SIG-M5 treated with dmso at 0.1 percent for 504 hours (cell line): Measurements from ENCODE around the gene SOD2.
"Not testable (repeated sequence)": the region's sequence is repeated elsewhere in the genome, so short reads cannot be mapped to it uniquely, and the experiment has no call there.

Experiments
- DNase-seq: peaks from one replicate; lab custom pipeline; 2025; ENCODE audit not compliant: unreplicated experiment; lab: John Stamatoyannopoulos, UW

The SOD2 gene

DNA sequence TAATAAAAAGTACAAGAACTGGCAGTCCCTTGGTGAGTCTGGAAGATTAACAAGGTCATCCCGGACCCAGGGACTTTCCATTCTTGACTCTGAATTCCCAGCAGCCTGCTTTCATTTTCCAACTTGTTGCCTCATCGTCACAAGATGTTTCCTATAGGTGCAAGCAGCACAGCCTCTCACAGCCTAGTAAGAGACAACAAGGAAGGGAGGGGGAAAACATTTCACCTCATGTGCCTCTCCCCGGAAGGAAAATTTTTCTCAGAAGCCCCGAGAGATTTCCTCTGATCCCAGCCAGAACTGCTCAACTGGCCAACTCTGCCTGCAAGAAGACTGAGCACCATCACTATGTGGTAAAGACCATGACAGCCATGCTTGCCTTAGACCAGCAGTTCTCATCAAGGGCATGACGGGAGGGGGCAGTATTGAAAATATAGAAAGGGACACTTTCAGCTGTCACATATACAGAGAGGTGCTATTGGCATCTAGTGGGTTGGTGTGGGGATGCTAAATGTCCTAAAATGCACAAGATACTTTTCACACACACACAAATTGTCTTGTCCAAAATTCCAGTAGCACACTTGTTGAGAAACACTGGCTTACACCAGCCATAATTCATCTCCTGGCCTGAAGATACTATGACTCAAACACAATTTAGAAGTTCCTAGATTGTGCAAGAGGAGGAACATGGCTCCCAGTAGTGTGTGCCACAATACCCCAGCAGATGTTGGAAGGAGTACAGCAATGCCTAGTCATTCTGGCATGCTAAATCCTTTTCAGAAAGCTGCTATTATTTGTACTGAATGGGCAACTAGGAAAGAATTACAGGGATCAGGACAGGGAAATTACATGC lies 23.4 kb upstream of the SOD2 start:
- peak; percentile 89 for DNase-seq

- no peak for DNase-seq
These were observed 22.6 kb upstream of the SOD2 start for GRCh38 chr6:159715605-159716004.

GRCh38 chr6:159715166-159715565 lies 22.1 kb upstream of the SOD2 start:
- no peak for DNase-seq

DNA sequence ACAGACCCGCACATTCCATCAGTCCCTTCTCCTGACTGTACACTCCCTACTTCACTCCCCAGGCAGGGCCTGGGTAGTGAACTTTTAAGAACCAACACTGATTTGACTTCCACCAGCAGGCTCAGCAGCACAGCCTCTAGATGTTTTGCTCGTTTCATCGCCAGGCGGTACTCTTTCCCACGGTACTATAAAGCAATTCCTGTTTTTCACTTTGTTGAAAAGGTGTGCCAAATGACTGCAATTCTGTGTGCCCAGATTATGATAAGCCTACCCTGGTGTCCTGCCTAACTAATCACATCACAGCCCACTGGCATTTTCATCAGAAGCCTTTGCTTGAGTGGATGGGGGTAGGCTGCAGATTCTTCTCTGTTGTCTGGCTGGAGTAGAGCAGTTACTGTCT lies 21.4 kb upstream of the SOD2 start:
- DNase-seq, result no peak

DNA sequence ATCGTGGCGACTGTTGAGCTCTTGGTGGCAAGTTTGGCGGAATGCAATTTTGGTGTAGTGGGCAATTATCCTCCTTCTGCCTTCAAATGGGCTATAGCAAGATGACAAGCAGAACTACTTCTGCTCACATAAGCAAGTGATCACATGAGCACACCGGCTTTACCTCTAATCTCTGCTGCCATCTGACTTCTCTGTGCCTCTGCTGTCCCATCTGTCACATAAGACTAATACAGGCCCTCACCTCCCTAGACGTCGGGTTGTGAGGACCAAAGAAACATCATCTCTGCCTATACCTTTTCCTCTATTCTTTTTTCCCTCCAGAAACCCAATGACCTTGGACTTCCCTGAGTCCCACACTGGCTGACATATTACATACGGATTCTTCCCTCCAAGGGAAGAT lies 20.9 kb upstream of the SOD2 start:
- no peak for DNase-seq

GRCh38 chr6:159712389-159712788 lies 19.3 kb upstream of the SOD2 start:
- not testable (repeated sequence) for DNase-seq

GRCh38 chr6:159710603-159711002 lies 17.6 kb upstream of the SOD2 start:
- DNase-seq, result not testable (repeated sequence)

DNA sequence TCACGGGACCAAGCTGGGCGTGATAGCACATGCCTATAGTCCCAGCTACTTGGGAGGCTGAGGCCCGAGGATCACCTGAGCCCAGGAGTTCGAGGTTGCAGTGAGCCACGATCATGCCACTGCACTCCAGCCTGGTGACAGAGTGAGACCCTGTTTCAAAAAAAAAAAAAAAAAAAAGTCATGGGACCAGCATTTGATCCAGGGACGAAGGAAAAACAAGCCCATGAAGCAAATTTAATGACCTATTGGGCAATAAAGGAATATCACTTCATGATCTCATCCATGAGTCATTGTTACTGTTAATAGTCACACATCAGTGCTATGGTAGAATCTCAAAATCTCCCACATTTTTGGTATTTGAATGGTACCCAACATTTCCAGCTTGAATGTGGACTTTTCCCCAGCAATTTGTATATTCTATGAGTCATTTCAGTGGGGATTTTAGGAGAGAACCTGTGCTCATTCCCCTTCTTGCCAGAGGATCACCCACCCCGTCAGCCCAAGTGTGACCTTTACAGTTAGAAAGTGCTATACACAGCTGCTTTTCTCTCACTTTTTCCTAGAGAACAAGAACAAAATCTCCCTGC lies 8.5 kb upstream of the SOD2 start:
- no peak for DNase-seq

- no peak for DNase-seq
These were observed 7.9 kb upstream of the SOD2 start for GRCh38 chr6:159700970-159701369.

GRCh38 chr6:159695984-159696383 lies 2.9 kb upstream of the SOD2 start:
- no peak for DNase-seq

- peak; percentile 23 for DNase-seq
These were observed 979 bp upstream of the SOD2 start for GRCh38 chr6:159693894-159694545.

- DNase-seq, result peak; percentile 49
These were observed 526 bp downstream of the SOD2 start for GRCh38 chr6:159692303-159693127.

DNA sequence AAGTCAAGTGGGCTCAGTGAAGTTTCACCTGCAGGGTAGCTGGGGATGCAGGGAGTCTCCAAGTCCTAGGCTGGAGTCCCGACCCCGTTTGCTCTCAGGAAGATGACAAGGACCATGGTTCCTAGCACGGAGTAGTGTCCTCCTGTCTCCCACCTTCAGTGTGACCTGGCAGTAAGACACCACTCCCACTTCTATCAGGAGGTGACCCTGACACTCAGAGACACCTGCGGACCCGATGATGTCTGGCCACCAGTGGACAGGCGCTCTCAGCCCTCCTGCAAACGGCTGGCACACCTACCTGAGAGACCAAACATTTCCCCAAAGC lies 1.1 kb downstream of the SOD2 start:
- DNase-seq, result no peak

GRCh38 chr6:159691133-159691962 lies 1.7 kb downstream of the SOD2 start:
- DNase-seq, result peak; percentile 86

DNA sequence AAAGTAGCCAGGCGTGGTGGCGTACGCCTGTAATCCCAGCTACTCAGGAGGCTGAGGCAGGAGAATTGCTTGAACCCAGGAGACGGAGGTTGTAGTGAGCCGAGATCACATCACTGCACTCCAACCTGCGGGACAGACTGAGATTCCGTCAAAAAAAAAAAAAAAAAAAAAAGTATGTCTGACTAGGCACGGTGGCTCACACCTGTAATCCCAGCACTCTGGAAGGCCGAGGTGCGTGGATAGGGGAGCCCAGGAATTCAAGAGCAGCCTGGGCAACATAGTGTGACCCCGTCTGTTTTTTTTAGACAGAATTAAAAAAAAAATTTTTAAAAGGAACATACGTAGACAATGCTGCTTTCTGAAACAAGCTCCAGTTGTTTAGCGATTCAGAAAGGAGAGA lies 2.9 kb downstream of the SOD2 start:
- not testable (repeated sequence) for DNase-seq

GRCh38 chr6:159689001-159689400 lies 4.0 kb downstream of the SOD2 start:
- DNase-seq, result no peak

DNA sequence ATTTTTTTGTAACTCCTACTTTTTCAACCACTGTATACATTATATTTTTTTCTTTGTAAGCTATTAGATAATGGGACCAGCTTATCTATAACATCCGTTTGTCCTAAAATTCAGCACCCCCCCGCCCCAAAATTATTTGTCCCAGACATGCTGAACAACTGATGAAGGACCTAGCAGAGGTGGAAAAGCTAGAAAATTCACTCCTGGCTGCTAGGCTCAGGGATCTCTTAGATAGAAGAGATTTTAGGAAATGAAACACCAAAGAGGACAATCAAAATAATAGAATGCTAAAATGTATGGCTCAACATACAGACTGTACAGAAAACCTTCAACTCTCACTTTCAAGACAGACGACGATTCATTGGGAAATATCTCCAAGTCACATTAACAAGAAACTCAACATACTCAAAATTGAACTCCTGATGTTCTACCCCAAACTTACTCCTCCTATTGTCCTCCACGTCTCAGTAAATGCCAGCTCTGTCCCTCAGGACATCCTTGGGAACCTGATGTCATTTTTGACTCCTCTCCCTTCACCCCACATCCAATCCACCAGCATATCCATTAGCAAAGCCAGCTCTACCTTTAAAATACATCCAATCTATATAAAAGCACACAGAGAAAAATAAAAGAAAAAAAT lies 4.7 kb downstream of the SOD2 start:
- no peak for DNase-seq

GRCh38 chr6:159687341-159687740 lies 5.7 kb downstream of the SOD2 start:
- no peak for DNase-seq

DNA sequence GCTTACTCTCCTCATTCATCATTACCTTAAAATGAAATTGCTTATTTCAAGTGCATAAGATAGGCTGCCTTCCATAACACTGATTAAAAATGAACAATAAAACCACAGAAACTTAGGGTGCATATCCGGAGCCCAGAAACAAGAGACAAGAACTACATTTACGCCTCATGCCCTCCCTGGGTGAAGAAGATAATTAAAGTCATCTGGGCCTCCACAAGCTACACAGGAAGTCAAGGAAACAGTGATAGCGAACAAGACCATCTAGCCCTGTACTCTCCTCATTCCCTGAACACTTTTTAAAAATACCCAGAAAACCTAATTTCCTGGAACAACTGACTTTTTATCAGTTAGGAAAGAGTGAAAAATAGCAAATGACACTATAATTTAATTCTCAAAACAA lies 6.3 kb downstream of the SOD2 start:
- DNase-seq, result no peak

DNA sequence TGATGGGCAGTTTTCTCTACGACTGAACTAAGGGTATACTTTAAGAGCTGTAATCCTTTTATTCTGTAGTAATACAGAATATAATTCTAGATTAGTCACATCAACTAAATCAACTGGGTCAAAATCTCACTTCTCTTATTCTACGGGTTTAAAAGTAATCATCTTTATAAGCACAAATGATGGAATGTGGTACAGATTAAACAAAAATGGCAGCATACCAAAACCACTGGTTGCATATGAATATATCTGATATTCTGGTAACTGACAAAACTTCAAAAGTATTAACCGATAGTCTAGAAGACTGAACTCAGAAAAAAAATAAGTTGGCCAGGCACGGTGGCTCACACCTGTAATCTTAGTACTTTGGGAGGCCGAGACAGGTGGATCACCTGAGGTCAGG lies 7.0 kb downstream of the SOD2 start:
- no peak for DNase-seq
